GM19043 (cell line): ENCODE data around the gene WDHD1.
"Not testable (repeated sequence)": the region's sequence is repeated elsewhere in the genome, so short reads cannot be mapped to it uniquely, and the experiment has no call there.

ENCODE experiments used
- ATAC-seq: cut with Tn5 transposase; IDR thresholded peaks from one replicate; pipeline ENCODE4 v1.9.1; 2021; ENCODE audit warnings: low read depth; ENCODE audit not compliant: unreplicated experiment

The WDHD1 gene

DNA sequence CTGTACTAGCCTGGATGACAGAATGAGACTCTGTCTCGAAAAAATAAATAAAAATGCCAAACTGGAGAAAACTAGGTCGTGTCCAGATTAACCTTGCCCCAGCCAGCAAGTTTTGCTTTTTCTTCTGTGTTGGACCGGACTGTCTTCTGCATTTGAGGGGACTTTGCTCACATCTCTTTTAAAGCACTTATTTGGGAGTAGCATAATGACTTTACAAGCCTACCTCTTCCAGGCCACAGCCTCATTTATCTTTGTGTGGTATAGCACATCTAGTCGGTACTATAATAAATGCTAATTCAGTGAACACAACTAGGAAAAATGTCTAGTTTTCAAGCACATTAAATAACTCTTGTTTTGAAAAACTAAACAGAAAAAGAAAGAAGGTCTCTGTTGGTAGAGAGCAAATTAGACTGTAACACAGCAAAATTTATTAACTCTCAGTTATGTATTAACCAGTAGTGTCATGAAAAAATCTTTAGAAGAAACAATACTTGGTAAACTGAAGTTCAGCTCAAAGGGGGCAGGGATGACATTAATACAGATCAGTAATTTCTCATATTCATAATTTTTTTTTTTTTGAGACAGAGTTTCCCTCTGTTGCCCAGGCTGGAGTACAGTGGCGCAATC, 52.0 kb downstream of the WDHD1 start:
- no peak for ATAC-seq

DNA sequence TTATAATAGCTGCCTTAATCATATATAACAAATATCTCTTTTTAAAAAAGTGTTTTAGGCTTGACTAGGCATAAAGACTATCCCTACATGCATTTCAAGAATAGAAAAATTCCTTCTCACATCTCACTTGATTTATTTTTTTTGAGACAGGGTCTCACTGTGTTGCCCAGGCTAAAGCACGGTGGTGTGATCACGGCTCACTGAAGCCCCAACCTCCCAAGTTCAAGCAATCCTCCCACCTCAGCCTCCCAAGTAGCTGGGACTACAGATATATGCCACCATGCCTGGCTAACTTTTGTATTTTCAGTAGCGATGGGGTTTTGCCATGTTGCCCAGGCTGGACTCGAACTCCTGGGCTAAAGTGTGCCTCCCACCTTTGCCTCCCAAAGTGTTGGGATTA, 59.4 kb downstream of the WDHD1 start:
- ATAC-seq: no peak

DNA sequence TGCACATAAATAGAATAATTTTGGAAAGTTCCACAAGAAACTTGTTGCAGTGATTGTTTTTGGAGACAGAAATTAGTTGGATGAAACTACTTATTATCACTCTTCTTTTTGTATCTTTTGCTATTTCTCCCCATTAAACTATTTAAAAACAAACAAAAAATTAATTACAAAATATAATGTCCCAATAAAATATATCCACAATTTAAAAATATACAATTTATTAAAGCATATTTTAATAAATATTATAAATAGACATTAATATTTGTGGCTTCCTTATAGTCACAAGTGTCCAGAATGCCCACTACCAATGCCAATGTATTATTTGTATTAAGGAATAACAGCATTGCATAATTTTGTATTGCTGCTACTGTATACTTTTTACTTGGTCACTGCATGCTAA, 71.8 kb downstream of the WDHD1 start:
- ATAC-seq: no peak

DNA sequence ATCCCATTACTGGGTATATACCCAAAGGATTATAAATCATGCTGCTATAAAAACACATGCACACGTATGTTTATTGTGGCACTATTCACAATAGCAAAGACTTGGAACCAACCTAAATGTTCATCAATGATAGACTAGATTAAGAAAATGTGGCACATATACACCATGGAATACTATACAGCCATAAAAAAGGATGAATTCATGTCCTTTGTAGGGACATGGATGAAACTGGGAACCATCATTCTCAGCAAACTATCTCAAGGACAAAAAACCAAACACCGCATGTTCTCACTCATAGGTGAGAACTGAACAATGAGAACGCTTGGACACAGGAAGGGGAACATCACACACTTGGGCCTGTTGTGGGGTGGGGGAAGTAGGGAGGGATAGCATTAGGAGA, 73.3 kb downstream of the WDHD1 start:
- not testable (repeated sequence) for ATAC-seq

DNA sequence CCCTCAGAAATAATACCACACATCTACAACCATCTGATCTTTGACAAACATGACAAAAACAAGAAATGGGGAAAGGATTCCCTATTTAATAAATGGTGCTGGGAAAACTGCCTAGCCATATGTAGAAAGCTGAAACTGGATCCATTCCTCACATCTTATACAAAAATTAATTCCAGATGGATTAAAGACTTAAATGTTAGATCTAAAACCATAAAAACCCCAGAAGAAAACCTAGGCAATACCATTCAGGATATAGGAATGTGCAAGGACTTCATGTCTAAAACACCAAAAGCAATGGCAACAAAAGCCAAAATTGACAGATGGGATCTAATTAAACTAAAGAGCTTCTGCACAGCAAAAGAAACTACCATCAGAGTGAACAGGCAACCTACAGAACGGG, 74.1 kb downstream of the WDHD1 start:
- ATAC-seq: not testable (repeated sequence)

DNA sequence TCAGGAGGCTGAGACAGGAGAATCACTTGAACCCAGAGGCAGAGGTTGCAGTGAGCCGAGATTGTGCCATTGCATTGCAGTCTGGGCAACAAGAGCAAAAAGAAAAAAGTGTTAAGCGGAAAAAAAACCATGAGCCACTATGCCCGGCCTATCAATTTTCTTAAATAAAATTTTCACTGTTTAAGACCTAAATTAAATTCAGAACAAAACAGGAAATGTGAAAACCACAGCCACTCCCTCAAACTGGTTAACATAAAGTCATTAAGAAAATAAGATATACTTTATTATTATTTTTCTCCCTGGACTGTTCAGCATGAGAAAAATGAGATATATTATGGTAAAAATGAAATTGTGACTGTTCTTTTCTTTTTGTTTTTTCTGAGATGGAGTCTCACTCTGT, 79.7 kb downstream of the WDHD1 start:
- ATAC-seq: no peak

DNA sequence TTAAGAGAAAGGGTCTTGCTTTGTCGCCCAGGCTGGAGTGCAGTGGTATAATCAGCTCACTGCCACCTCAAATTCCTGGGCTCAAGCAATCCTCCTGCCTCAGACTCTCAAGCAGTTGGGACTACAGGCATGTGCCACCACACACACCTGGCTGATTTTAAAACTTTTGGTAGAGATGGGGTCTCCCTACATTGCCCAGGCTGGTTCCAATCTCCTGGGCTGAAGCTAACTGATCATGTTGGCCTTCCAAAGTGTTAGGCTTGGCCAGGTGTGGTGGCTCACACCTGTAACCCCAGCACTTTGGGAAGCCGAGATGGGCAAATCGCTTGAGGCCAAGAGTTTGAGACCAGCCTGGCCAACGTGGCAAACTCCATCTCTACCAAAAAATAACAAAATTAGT, 80.4 kb downstream of the WDHD1 start:
- no peak for ATAC-seq

DNA sequence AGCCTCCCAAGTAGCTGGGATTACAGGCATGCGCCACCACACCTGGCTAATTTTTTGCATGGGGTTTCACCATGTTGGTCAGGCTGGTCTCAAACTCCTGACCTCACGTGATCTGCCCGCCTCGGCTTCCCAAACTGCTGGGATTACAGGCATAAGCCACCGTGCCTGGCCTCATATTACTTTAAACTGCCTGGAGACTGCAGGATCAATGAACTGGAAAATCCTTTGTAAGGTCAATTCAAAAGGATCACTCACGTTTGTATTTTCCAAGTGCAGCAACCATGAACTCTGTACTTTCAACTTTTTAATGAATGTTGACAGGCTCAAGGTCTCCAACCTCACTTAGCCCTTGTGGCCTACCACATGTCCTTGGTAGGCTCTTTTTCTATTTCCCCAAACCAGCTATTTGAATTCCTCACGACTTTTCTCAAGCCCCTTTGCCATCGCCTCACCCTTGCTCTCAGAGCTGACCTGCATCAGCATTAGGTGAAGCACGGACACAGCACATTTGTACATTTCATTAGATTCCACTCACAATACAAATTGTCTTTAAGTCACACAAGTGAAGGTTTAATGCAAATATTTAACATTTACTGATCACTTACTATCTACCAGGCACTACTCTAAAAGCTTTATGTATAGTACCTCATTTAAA, 82.0 kb downstream of the WDHD1 start:
- no peak for ATAC-seq

DNA sequence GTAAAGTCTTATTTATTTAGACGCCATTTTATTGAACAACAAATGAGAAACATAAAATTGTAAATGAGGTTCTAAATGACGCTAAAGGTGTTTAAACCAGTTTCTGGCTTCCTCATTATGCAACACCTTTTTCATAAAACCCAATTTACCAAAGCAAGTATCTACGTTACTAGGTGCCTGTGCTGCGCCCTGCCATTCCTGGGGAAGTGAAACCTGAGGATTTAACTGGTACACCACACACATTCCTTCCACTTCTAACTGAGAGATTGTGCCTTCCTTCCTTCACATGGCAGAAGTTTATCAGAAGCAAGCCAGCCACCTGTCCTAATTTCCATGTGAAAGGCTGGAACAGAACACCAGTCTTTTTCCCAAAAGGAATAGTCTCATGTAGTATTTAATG, 84.0 kb downstream of the WDHD1 start:
- ATAC-seq: no peak

DNA sequence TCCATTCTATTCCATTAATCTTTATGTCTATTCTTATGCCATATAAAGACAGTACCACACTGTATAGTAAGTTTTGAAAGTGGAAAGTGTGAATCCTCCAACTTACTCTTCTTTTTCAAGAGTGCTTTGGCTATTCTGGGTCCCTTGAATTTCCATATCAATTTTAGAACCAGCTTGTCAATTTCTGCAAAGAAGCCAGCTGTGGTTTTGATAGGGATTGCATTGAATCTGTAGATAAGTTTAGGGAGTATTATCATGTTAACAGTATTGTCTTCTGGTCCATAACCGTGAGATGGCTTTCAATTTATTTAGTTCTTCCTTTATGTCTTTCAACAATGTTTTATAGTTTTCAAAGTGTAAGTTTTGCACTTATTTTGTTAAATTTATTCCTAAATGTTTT, 90.1 kb downstream of the WDHD1 start:
- ATAC-seq: no peak

DNA sequence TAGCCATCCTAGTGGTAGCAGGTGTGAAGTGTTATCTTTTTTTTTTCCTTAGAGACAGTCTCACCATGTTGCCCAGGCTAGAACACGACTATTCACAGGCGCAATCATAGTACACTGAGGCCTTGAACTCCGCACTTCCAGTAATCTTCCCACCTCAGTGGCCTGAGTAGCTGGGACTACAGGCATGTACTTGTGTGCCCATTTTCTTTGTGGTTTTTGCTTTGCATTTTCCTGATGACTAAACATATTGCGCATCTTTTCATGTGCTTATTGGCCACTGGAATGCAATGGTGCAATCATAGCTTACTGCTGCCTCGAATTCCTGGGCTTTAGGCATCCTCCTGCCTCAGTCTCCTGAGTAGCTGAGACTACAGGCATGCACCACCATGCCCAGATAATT, 90.9 kb downstream of the WDHD1 start:
- no peak for ATAC-seq

DNA sequence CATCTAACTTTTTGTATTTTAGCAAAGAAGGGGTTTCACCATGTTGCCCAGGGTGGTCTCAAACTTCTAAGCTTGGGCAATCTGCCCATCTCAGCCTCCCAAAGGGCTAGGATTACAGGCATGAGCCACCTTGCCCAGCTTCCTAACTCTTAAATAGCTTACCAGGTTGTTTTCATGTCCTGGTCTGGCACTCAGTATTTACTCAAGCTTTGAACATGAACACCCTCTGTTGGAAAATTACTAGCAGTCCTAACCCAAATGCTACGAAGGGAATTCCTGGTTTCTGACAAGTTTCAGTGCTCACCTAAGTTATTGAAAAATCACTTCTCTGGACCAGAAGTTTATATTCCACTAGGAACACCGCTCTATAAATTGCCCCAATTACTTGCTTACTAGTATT, 91.8 kb downstream of the WDHD1 start:
- no peak for ATAC-seq

DNA sequence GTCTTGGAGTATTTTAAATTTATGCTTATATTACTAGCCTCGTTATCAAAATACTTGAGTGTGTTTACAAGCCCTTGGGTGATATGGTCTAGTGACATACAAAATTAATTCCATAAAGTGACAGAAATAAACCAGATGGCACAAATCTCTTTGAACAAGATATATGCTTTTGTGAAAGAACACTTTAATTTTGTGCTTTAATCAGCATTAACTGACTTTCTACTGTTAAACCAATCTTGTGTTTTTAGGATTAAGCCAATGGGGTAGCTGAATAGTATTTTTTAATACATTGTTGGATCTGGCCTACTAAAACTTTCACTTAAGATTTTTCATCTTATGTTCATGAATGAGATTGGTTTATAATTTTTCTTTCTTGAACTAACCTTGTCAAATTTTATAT, 93.9 kb downstream of the WDHD1 start:
- ATAC-seq: no peak

DNA sequence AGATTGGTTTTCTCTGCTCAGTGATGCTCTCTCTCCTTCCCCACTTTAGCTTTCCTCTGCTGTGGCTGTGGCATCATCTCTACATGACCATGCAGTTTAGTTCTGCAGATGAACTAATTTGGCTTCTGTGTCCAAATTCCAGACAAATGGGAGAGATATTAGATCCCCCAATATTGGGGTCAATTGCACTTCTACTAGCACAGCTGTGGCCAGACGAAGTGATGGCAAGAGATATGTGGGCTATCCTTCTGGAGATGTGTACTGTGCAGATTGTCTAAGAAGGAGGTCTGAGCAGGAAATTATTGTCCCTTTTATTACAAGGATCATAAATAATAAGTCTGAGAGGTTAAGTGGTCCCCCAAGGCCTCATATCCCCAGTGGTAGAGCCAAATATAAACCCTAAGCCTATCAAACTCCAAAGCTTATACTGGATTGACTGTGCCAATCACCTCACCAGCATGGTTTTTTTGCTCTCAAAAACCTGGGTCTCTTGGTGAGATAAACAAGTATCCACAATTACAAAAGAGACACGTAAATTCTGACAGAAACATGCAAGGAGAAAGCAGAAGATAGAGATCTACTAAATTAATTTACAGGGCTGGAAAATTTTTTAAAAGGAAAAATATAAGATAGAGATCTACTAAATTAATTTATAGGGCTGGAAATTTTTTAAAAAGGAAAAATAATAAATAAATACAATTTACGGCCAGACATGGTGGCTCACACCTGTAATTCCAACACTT, 95.1 kb downstream of the WDHD1 start:
- ATAC-seq: no peak

DNA sequence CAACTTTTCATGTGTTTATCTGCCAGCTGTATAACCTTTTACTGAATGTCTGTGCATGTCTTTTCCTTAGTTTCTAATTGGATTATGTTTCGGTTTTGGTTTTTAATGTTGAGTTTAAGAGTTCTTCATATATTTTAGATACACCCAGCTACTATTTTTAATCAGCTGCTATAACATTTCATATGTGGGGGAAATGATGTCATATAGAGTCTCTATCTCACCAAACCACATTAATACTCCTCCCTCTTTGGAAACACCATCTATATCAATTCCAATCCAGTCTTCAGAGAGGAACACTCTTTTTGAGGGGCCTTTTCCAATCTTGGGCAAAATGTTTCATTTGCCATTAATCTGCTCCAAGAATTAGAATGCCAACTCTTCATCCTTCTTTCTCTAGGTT, 95.8 kb downstream of the WDHD1 start:
- no peak for ATAC-seq

DNA sequence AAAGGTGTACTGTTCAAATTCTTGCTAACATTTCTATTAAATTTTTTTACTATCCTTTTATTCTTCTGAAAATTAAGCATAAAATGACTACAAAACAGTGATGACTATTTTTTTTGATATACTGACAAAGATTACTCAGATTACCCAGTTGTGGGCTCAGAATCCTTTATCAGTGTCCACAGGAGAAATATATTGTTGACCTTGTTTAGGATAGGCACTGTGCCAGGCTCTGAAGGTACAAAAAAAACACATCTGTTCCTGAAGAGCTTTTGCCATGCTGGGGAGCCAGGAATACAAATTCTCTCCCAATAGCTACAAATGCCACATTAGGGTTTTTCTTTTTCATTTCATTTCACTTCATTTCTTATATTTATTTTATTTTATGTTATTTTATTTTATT, 97.3 kb downstream of the WDHD1 start:
- ATAC-seq: no peak

DNA sequence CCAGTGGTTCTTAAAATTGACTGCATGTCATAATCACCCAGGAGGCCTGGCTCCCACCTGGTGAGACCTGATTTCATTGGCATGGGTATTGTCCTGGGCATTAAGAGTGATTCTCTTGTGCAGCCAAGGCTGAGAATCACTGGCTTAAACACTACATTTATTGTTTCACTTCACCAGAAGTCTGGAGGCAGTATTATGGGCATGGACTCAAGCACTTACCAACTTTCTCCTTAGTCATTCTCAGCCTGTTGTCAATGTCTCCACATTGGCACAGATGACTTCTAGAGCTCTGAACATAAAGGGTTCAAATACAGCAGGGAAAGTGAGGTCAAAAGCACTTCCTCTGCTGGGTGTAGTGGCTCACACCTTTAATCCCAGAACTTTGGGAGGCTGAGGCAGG, 98.7 kb downstream of the WDHD1 start:
- ATAC-seq: no peak

DNA sequence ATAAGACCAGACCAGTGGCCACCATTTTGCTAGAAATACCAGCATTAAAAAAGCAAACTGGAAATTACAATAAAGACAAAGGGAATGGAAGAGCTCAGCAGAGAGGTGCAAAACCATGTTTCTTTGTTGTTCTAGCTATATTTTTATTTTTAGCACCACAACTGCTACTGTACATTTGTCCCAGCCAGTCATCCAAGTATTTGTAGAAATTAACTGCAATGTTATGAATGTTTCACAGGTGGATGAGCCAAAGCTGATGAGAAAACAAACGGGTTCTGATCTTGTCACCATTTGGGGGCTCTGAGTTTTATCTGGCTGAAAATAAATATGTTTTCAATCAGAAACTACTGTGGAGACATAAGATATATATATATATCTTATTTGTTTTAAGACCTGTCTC, 99.3 kb downstream of the WDHD1 start:
- ATAC-seq: no peak

DNA sequence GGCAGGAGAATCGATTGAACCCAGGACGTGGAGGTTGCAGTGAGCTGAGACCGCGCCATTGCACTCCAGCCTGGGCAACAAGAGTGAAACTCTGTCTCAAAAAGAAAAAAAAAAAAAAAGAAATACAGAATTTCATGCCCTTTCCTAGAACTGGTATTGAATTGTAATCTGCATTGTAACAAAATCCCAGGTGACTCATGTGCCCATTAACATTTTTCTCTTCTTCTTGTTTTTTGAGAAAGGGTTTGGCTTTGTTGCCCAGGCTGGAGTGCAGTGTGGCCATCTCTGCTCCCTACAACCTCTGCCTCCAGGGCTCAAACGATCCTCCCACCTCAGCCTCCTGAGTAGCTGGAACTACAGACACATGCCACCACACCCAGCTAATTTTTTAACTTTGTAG, 100.3 kb downstream of the WDHD1 start:
- not testable (repeated sequence) for ATAC-seq

DNA sequence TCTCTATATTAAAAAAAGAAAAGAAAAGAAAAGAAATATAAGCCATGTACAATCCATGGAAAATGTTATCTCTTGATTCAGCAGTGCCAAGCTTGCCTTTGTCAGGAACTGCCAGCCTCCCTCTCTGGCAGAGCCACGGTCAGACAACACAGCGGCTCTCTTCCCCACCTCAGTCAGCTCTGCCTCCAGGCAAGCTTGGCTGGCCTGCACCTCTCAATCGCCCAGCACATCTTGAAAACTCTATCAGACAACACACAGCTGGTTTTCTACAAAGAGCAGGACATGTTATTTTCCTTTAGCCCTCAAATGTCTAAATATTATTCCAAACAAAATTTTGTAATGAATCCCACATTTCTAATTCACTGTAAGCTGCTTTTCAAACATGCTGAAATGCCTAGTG, 104.3 kb downstream of the WDHD1 start:
- ATAC-seq: no peak

DNA sequence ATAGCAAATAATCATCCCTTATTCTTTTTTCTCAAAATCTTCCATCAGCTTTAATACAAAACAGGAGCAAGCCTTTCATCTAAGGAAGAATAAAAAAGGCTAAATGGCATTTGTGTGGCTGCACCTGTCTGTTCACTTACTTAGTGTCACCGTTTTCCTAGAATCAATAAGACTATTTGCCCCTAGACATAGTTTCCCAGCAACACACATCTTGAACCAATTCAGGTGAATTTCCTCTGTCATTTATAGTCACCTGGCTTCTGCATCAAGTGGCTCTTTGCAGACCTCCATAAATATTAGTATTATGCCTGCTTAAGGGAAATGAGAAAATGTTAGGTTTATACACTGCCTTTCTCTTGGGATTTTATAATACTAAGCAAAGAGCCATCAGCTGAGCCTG, 106.8 kb downstream of the WDHD1 start:
- no peak for ATAC-seq

DNA sequence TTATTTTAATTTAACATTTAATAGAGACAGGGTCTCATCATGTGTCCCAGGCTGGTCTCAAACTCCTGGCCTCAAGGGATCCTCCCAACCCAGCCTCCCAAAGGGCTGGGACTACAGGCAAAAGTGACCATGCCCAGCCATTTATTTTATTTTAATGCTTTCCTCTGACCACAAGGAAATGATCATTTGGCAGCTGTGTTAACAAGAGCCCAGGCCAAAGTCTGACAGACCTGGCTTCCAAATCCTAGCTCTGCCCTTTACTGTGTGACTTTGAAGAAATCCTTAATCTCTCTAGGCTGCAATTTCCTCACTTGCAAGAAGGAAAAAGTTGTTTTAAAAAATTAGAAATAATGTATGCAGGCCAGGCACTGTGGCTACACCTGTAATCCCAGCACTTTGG, 107.6 kb downstream of the WDHD1 start:
- no peak for ATAC-seq
